K562 (cell line): ENCODE measurements around the gene CUL4B. TPM values are rescaled to one million over a fixed set of nuclear protein-coding genes. Genes with fewer than 3 reads are reported as not detected.

Source experiments
- ARID1B ChIP-seq: fragments of 450-650 bp; IDR thresholded peaks from 2 replicates; pipeline ENCODE4 v1.6.1; 2016; ENCODE audit warnings: antibody characterized with exemption, mild to moderate bottlenecking, inconsistent platforms
- ATF7 ChIP-seq: fragments of 450-650 bp; IDR thresholded peaks from 2 replicates; pipeline ENCODE4 v1.7.1; 2014; ENCODE audit warnings: mild to moderate bottlenecking, moderate library complexity
- JUND ChIP-seq, 2 experiments: IDR thresholded peaks; 2 replicates in 1 of 2; 3 replicates in 1 of 2; pipeline ENCODE4 v1.6.1; 2011; ENCODE audit warnings: borderline replicate concordance in 2 of 2, low read depth in 2 of 2, low read length in 2 of 2, improper control_type of control experiment in 1 of 2, missing biosample characterization in 1 of 2, missing genetic modification characterization in 1 of 2, missing genetic modification reagents in 1 of 2
- KDM1A ChIP-seq, 2 experiments: fragments of 450-650 bp; IDR thresholded peaks; 2 replicates each; pipeline ENCODE4 v1.6.1; 2016; ENCODE audit warnings: mild to moderate bottlenecking in 2 of 2
- MTA1 ChIP-seq: fragments of 450-650 bp; IDR thresholded peaks from 2 replicates; pipeline ENCODE4 v1.6.1; 2017; ENCODE audit warnings: borderline replicate concordance
- MTA3 ChIP-seq: fragments of 450-650 bp; formaldehyde crosslinking; IDR thresholded peaks from 2 replicates; pipeline ENCODE4 v1.6.1; 2017; ENCODE audit warnings: mild to moderate bottlenecking, borderline replicate concordance
- SMAD4 ChIP-seq: fragments of 250-450 bp; sonication (Bioruptor Pico); conservative IDR thresholded peaks from 2 replicates; pipeline ENCODE4 v1.8.0; 2021; ENCODE audit warnings: inconsistent platforms, mild to moderate bottlenecking, moderate library complexity
- SMARCB1 ChIP-seq: IDR thresholded peaks from 2 replicates; pipeline ENCODE4 v1.6.1; 2011; ENCODE audit warnings: improper control_type of control experiment, low read depth; ENCODE audit not compliant: insufficient read length
- SP1 ChIP-seq: sonication (generic); formaldehyde crosslinking; IDR thresholded peaks from 2 replicates; pipeline ENCODE4 v1.8.1; 2022; ENCODE audit warnings: mild to moderate bottlenecking, missing genetic modification reagents
- SREBF1 ChIP-seq: fragments of 150-350 bp; IDR thresholded peaks from 2 replicates; pipeline ENCODE4 v1.6.1; 2014; ENCODE audit warnings: antibody characterized with exemption, low read depth, low read length, borderline replicate concordance
- STAT5A ChIP-seq: IDR thresholded peaks from 2 replicates; pipeline ENCODE4 v1.6.1; 2012; ENCODE audit warnings: low read length, inconsistent platforms, borderline replicate concordance
- THRB ChIP-seq: fragments of 450-650 bp; formaldehyde crosslinking; conservative IDR thresholded peaks from 2 replicates; pipeline ENCODE4 v1.4.0; 2022; ENCODE audit warnings: mild to moderate bottlenecking, missing genetic modification characterization
- ZFX ChIP-seq: sonication (generic); formaldehyde crosslinking; IDR thresholded peaks from 2 replicates; pipeline ENCODE4 v1.8.0; 2022; ENCODE audit warnings: mild to moderate bottlenecking, missing genetic modification reagents, moderate library complexity
- ZNF175 ChIP-seq: fragments of 200-800 bp; sonication (Bioruptor generic); IDR thresholded peaks from 2 replicates; pipeline ENCODE4 v1.6.1; 2016; ENCODE audit warnings: low read depth, mild to moderate bottlenecking, missing genetic modification characterization, missing compliant biosample characterization
- ZNF584 ChIP-seq: fragments of 200-800 bp; sonication (Bioruptor generic); IDR thresholded peaks from 2 replicates; pipeline ENCODE4 v1.6.1; 2016; ENCODE audit warnings: low read depth, mild to moderate bottlenecking, missing genetic modification characterization, missing compliant biosample characterization
- polyA plus RNA-seq, 8 experiments: library from polyadenylated mRNA; depleted of rRNA in 4 of 8; stranded (reverse) in 5 of 8; unstranded in 3 of 8; fragments of >200 nt; fragmentation: Nextera tagmentation in 2 of 8; fragmentation: Illumina TruSeq in 1 of 8; extraction: Ambion mirVana in 2 of 8; extraction: Trizol in 1 of 8; gene quantifications; 2 replicates each; pipeline versions ENCODE4 v1.2.1 to v1.2.3, GENCODE V29; 2011 to 2014; ENCODE audit warnings: inconsistent platforms in 1 of 8, missing spikeins in 1 of 8
- total RNA-seq, 7 experiments: library from RNA; depleted of rRNA in 6 of 7; stranded (reverse); fragments of >200 nt in 6 of 7; fragmentation: Illumina TruSeq in 2 of 7; extraction: Trizol in 2 of 7; gene quantifications; 2 replicates each; pipeline versions ENCODE4 v1.2.1 to v1.2.3, GENCODE V29; 2011 to 2021; ENCODE audit warnings: low replicate concordance in 1 of 7
- TF ChIP-seq, protein P1 (sequence below): fragments of 450-650 bp; IDR thresholded peaks from 2 replicates; pipeline ENCODE4 v1.6.1; 2018; ENCODE audit not compliant: partially characterized antibody
- TF ChIP-seq, protein P2 (sequence below): fragments of 450-650 bp; IDR thresholded peaks from 2 replicates; pipeline ENCODE4 v1.6.1; 2018; ENCODE audit warnings: mild to moderate bottlenecking, low read depth; ENCODE audit not compliant: partially characterized antibody

The CUL4B gene
- total and polyA plus RNA-seq, 9 of the 15 experiments (the other 6 are each of a cell fraction or from before 2014, with no cell fraction given) = 15.0 to 41.7 (median 37.5) TPM

GRCh38 chrX:120549483-120550452 is 11.0 kb downstream of the CUL4B start (continued):
- TF ChIP-seq, protein P1, sequence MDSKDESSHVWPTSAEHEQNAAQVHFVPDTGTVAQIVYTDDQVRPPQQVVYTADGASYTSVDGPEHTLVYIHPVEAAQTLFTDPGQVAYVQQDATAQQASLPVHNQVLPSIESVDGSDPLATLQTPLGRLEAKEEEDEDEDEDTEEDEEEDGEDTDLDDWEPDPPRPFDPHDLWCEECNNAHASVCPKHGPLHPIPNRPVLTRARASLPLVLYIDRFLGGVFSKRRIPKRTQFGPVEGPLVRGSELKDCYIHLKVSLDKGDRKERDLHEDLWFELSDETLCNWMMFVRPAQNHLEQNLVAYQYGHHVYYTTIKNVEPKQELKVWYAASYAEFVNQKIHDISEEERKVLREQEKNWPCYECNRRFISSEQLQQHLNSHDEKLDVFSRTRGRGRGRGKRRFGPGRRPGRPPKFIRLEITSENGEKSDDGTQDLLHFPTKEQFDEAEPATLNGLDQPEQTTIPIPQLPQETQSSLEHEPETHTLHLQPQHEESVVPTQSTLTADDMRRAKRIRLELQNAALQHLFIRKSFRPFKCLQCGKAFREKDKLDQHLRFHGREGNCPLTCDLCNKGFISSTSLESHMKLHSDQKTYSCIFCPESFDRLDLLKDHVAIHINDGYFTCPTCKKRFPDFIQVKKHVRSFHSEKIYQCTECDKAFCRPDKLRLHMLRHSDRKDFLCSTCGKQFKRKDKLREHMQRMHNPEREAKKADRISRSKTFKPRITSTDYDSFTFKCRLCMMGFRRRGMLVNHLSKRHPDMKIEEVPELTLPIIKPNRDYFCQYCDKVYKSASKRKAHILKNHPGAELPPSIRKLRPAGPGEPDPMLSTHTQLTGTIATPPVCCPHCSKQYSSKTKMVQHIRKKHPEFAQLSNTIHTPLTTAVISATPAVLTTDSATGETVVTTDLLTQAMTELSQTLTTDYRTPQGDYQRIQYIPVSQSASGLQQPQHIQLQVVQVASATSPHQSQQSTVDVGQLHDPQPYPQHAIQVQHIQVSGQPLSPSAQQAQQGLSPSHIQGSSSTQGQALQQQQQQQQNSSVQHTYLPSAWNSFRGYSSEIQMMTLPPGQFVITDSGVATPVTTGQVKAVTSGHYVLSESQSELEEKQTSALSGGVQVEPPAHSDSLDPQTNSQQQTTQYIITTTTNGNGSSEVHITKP = no peak
- TF ChIP-seq KDM1A (IDR thresholded peaks at IDR 0.05) = peak in 1 of 2 experiments; percentile 47; a peak in 2 of 4 replicates
- TF ChIP-seq STAT5A = 0 out of 2 replicates have a peak, but pooled peaks have one; percentile 23
- TF ChIP-seq SMARCB1 = no peak
- TF ChIP-seq ZNF175 (CRISPR knock-in tag) = 0 out of 2 replicates have a peak, but pooled peaks have one; percentile 41
- TF ChIP-seq, protein P2, sequence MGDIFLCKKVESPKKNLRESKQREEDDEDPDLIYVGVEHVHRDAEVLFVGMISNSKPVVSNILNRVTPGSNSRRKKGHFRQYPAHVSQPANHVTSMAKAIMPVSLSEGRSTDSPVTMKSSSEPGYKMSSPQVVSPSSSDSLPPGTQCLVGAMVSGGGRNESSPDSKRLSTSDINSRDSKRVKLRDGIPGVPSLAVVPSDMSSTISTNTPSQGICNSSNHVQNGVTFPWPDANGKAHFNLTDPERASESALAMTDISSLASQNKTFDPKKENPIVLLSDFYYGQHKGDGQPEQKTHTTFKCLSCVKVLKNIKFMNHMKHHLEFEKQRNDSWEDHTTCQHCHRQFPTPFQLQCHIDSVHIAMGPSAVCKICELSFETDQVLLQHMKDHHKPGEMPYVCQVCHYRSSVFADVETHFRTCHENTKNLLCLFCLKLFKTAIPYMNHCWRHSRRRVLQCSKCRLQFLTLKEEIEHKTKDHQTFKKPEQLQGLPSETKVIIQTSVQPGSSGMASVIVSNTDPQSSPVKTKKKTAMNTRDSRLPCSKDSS = no peak
- TF ChIP-seq SP1 (CRISPR knock-in tag) = 0 out of 2 replicates have a peak, but pooled peaks have one; percentile 33
- TF ChIP-seq ATF7 = peak; percentile 38; the same call in 1 of the 2 replicates
- no peak for TF ChIP-seq ZFX (CRISPR knock-in tag)
- TF ChIP-seq MTA1 = peak; percentile 55
- TF ChIP-seq SREBF1 = no peak
- TF ChIP-seq ARID1B = peak; percentile 94
- 0 out of 2 replicates have a peak, but pooled peaks have one; percentile 62 for TF ChIP-seq MTA3
- TF ChIP-seq JUND (IDR thresholded peaks at IDR 0.05; ENCODE audit: borderline replicate concordance, low read depth, low read length) = peak; percentile 97
- peak; percentile 95; the same call in 2 of the 3 replicates for TF ChIP-seq JUND (tag; IDR thresholded peaks at IDR 0.05; ENCODE audit: borderline replicate concordance, low read depth, low read length)
- 0 out of 2 replicates have a peak, but pooled peaks have one; percentile 12 for TF ChIP-seq ZNF584 (CRISPR knock-in tag)
- peak; percentile 28; the same call in 1 of the 2 replicates for TF ChIP-seq SMAD4
- TF ChIP-seq THRB = 0 out of 2 replicates have a peak, but pooled peaks have one; percentile 54
